Brain microvascular endothelial cell (primary cell): ENCODE data around the gene TPR.

ENCODE experiments used
- DNase-seq: peaks from one replicate; pipeline ENCODE4 v3.0.0-alpha.2; 2020
- H3K27ac ChIP-seq: fragments of 250-450 bp; sonication (Bioruptor Pico); 2 replicates; pipeline ENCODE4 v1.5.1; 2020; ENCODE audit warnings: mild to moderate bottlenecking, moderate library complexity
- H3K27me3 ChIP-seq: fragments of 250-450 bp; sonication (Bioruptor Pico); replicated peaks from 2 replicates; pipeline ENCODE4 v1.5.1; 2020; ENCODE audit warnings: mild to moderate bottlenecking
- H3K36me3 ChIP-seq: fragments of 250-450 bp; sonication (Bioruptor Pico); replicated peaks from 2 replicates; pipeline ENCODE4 v1.5.1; 2020; ENCODE audit warnings: mild to moderate bottlenecking
- H3K4me3 ChIP-seq: 2 replicates; pipeline ENCODE4 v1.5.1; 2011; ENCODE audit warnings: low read depth, mild to moderate bottlenecking, control low read depth, low read length, moderate library complexity
- in situ Hi-C: cut with HindIII; loops from 2 replicates; pipeline ENCODE4 v1.10.0; 2017; ENCODE audit warnings: low sequenced_read_pairs, low pct_ligation_motif_present
- TF ChIP-seq, protein P1 (sequence below): IDR thresholded peaks from 2 replicates; pipeline ENCODE4 v1.5.1; 2011; ENCODE audit warnings: low read depth, mild to moderate bottlenecking, moderate library complexity, low read length, control low read depth, inconsistent platforms; ENCODE audit errors: missing control alignments

The TPR gene

DNA sequence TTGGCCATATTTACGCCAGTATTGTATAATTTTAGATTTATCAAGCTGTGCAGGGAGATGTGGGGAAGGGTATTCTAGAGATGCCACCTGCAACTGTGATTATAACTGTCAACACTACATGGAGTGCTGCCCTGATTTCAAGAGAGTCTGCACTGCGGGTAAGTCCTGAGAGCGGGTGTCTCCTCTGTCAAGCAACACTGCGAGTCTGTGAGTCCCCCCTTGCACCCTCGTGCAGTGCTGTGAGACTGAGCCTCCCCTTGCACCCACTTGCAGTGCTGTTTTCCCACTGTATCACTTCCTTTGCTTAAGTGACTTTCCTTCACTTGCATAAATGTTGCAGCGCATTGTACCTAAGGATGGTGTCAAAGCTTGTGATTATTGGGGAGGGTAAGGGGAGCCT is 75.0 kb downstream of the TPR start:
- H3K27me3 ChIP-seq: no peaks in the 10 kb centered on the region
- DNase-seq: no peak
- in situ Hi-C loops: no loop called here

DNA sequence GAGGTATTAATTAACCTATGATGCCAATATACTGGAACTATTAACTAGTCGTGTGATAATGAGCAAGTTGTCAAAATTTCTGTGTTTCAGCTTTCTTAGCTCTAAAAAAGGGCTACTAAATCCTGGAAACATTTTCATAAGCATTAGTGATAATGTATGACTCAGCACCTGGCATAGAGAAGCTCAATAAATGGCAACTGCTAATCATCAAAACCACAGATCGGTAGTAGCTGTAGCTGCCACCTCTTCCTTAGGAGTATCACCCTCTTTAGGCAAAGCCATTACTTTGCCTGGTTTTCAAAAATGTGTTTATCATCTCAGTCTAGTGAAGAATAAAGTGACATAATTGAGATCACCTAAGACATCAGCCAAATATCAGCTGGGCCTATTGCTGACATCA is 75.5 kb downstream of the TPR start:
- Histone ChIP-seq H3K27ac (no peak overlapping the region), H3K4me3 (no peak overlapping the region), H3K36me3 (no peaks in the 10 kb centered on the region), H3K27me3 (no peaks in the 10 kb centered on the region)
- in situ Hi-C loops: no loop called here
- DNase-seq: no peak
- TF ChIP-seq, protein P1, sequence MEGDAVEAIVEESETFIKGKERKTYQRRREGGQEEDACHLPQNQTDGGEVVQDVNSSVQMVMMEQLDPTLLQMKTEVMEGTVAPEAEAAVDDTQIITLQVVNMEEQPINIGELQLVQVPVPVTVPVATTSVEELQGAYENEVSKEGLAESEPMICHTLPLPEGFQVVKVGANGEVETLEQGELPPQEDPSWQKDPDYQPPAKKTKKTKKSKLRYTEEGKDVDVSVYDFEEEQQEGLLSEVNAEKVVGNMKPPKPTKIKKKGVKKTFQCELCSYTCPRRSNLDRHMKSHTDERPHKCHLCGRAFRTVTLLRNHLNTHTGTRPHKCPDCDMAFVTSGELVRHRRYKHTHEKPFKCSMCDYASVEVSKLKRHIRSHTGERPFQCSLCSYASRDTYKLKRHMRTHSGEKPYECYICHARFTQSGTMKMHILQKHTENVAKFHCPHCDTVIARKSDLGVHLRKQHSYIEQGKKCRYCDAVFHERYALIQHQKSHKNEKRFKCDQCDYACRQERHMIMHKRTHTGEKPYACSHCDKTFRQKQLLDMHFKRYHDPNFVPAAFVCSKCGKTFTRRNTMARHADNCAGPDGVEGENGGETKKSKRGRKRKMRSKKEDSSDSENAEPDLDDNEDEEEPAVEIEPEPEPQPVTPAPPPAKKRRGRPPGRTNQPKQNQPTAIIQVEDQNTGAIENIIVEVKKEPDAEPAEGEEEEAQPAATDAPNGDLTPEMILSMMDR: no peak

More for the DNA sequence above, 75.0 kb downstream of the TPR start:
- TF ChIP-seq, protein P1: no peak
- no peak overlapping the region for H3K27ac ChIP-seq
- H3K36me3 ChIP-seq: no peaks in the 10 kb centered on the region
- no peak overlapping the region for H3K4me3 ChIP-seq

- Histone ChIP-seq H3K27ac (no peak overlapping the region), H3K27me3 (no peaks in the 10 kb centered on the region), H3K36me3 (no peaks in the 10 kb centered on the region), H3K4me3 (no peak overlapping the region)
- in situ Hi-C loops: no loop called here
- DNase-seq: no peak
- TF ChIP-seq, protein P1: no peak
Measured at GRCh38 chr1:186298851-186299250, 76.2 kb downstream of the TPR start.

GRCh38 chr1:186297439-186298045 is 77.5 kb downstream of the TPR start:
- no peak for DNase-seq
- Histone ChIP-seq H3K27ac (no peak overlapping the region), H3K36me3 (no peaks in the 10 kb centered on the region), H3K27me3 (no peaks in the 10 kb centered on the region), H3K4me3 (no peak overlapping the region)
- TF ChIP-seq, protein P1: no peak
- in situ Hi-C loops: no loop called here

GRCh38 chr1:186295980-186296379 is 79.1 kb downstream of the TPR start, which contains the start of gene PRG4:
Gene PRG4 (plus strand): TSS chr1:186296279.
- no peak for DNase-seq
- H3K27ac ChIP-seq: no peak within 1 kb of the TSS
- no peak within 1 kb of the TSS for H3K4me3 ChIP-seq
- H3K27me3 ChIP-seq: no peaks in the 10 kb centered on the region
- TF ChIP-seq, protein P1: no peak
- H3K36me3 ChIP-seq: no peaks in the 10 kb centered on the region
- in situ Hi-C loops: no loop called here

DNA sequence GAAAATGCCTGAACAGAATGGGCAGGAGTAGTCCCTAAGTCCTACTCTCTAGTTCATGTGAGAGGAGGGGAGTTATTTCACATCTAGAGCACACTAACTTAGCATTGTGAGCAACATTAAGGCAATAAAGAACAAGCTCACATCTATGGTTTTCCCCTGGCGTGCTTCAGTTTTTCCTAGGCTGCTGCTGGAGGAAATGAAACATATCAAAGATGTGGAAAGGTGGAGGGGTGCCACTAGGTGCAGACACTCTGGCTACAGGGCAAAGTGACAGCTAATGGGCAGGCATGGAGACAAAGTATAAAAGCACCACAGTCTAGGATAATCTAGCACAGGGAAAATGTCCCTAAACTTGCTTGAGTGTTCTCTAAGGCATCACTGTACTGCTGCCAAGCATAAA is 82.2 kb downstream of the TPR start:
- H3K4me3 ChIP-seq: no peak overlapping the region
- in situ Hi-C loops: no loop called here
- no peaks in the 10 kb centered on the region for H3K36me3 ChIP-seq
- H3K27me3 ChIP-seq: no peaks in the 10 kb centered on the region
- TF ChIP-seq, protein P1: no peak
- H3K27ac ChIP-seq: no peak overlapping the region
- no peak for DNase-seq
